K562 (cell line): Measurements from ENCODE around the gene PLA2G2C. TPM values are rescaled to one million over a fixed set of nuclear protein-coding genes. Genes with fewer than 3 reads are reported as not detected.

Source experiments
- ATAC-seq: fragments of 200-7000 bp; cut with Tn5 transposase; 3 replicates; pipeline ENCODE4 v1.9.1; 2020; ENCODE audit warnings: moderate library complexity
- BruUV-seq: library from RNA; stranded (reverse); fragments of 400-500 nt; replicated peaks from 2 replicates; lab custom pipeline; 2021; lab: Mats Ljungman, UMichigan
- CTCF ChIA-PET: fragments of 300-600 bp; formaldehyde crosslinking; extraction: SDS; loops from one replicate; lab custom pipeline; 2021; ENCODE audit warnings: low intra/inter-chr PET ratio; lab: Yijun Ruan, JAX
- POLR2A ChIA-PET: fragments of 300-600, 350-650 bp; sonication (Branson Sonifier 250); formaldehyde crosslinking; extraction: SDS; loops from one replicate; lab custom pipeline; 2021; ENCODE audit warnings: antibody characterized with exemption, inconsistent platforms; lab: Yijun Ruan, JAX
- DNase-seq, 4 experiments: peaks; one replicate each; pipeline versions ENCODE4 v3.0.0 to v3.0.0-alpha.2; 2011 to 2018; ENCODE audit warnings: low spot score in 3 of 4, mixed read lengths in 3 of 4; ENCODE audit errors: extremely low read depth in 1 of 4
- FAIRE-seq: peaks from 2 replicates; lab custom pipeline; 2011; peaks lifted over from hg19 to GRCh38; lab: Jason Lieb, UNC
- H2AFZ ChIP-seq: 2 replicates; pipeline ENCODE4 v1.6.0; 2011; ENCODE audit warnings: low read depth, low read length, control low read depth, inconsistent platforms
- H3K27ac ChIP-seq: fragments of 200-600 bp; 3 replicates; pipeline ENCODE4 v1.8.0; 2011; ENCODE audit warnings: low read depth, mild to moderate bottlenecking, control low read depth, inconsistent platforms, low read length, moderate library complexity, mixed read lengths; ENCODE audit errors: extremely low read depth
- H3K27me3 ChIP-seq, 2 experiments: fragments of 300-600 bp in 1 of 2; 2 replicates in 1 of 2; 3 replicates in 1 of 2; pipeline versions ENCODE4 v1.6.0 to v1.8.0; 2011; ENCODE audit warnings: inconsistent platforms in 2 of 2, low read length in 2 of 2, mild to moderate bottlenecking in 1 of 2, mixed read lengths in 1 of 2, moderate library complexity in 1 of 2; ENCODE audit not compliant: control insufficient read depth in 2 of 2, insufficient read depth in 2 of 2
- H3K36me3 ChIP-seq: fragments of 300-600 bp; 3 replicates; pipeline ENCODE4 v1.8.0; 2011; ENCODE audit warnings: mild to moderate bottlenecking, low read length, inconsistent platforms; ENCODE audit not compliant: control insufficient read depth, insufficient read depth
- H3K4me1 ChIP-seq, 2 experiments: fragments of 200-600 bp in 1 of 2; replicated peaks in 1 of 2; 2 replicates in 1 of 2; 3 replicates in 1 of 2; pipeline versions ENCODE4 v1.5.1 to v1.8.0; 2011; ENCODE audit warnings: inconsistent platforms in 2 of 2, low read length in 2 of 2, mild to moderate bottlenecking in 1 of 2, mixed read lengths in 1 of 2, moderate library complexity in 1 of 2; ENCODE audit not compliant: control insufficient read depth in 2 of 2, insufficient read depth in 2 of 2
- H3K4me2 ChIP-seq: 2 replicates; pipeline ENCODE4 v1.6.1; 2011; ENCODE audit warnings: low read length, control low read depth, inconsistent platforms, mixed read lengths; ENCODE audit not compliant: insufficient read depth
- H3K4me3 ChIP-seq: fragments of 200-600 bp; sonication (generic), shearing (Covaris generic); 2 replicates; pipeline ENCODE4 v1.5.1; 2016; ENCODE audit warnings: control low read depth, inconsistent platforms
- H3K79me2 ChIP-seq: fragments of 200-600 bp; 3 replicates; pipeline ENCODE4 v1.8.0; 2011; ENCODE audit warnings: low read length, inconsistent platforms; ENCODE audit not compliant: control insufficient read depth, insufficient read depth
- H3K9ac ChIP-seq, 2 experiments: 2 replicates each; pipeline versions ENCODE4 v1.6.0 to v1.6.1; 2011; ENCODE audit warnings: low read depth in 2 of 2, low read length in 2 of 2, control low read depth in 1 of 2, inconsistent platforms in 1 of 2, mild to moderate bottlenecking in 1 of 2, mixed read lengths in 1 of 2; ENCODE audit not compliant: insufficient read depth in 1 of 2
- H3K9me1 ChIP-seq: one replicate; pipeline ENCODE4 v1.6.0; 2011; ENCODE audit warnings: inconsistent platforms, mild to moderate bottlenecking, low read length, moderate library complexity; ENCODE audit not compliant: control insufficient read depth, insufficient read depth
- H3K9me3 ChIP-seq: replicated peaks from 2 replicates; pipeline ENCODE4 v1.5.1; 2011; ENCODE audit warnings: low read depth, low read length, inconsistent platforms; ENCODE audit not compliant: control insufficient read depth, insufficient read depth
- H4K20me1 ChIP-seq: replicated peaks from 2 replicates; pipeline ENCODE4 v1.6.1; 2011; ENCODE audit warnings: low read length, inconsistent platforms, mixed read lengths; ENCODE audit not compliant: control insufficient read depth, insufficient read depth
- BHLHE40 ChIP-seq: IDR thresholded peaks from 2 replicates; pipeline ENCODE4 v1.6.1; 2011; ENCODE audit warnings: low read length, improper control_type of control experiment
- MEF2A ChIP-seq: IDR thresholded peaks from 2 replicates; pipeline ENCODE4 v1.6.1; 2011; ENCODE audit warnings: low read depth, mild to moderate bottlenecking, low read length, moderate library complexity; ENCODE audit not compliant: control insufficient read depth
- POLR3G ChIP-seq: IDR thresholded peaks from 2 replicates; pipeline ENCODE4 v1.6.1; 2011; ENCODE audit not compliant: insufficient read length, insufficient replicate concordance; ENCODE audit errors: extremely low read depth
- SAFB2 ChIP-seq: fragments of 200-400 bp; formaldehyde crosslinking; IDR thresholded peaks from 2 replicates; pipeline ENCODE4 v1.6.1; 2018; ENCODE audit warnings: borderline replicate concordance, low read length, low read depth, moderate library complexity; ENCODE audit not compliant: severe bottlenecking
- ZNF354B ChIP-seq: fragments of 250-450 bp; sonication (Bioruptor Pico); IDR thresholded peaks from 2 replicates; pipeline ENCODE4 v1.4.0; 2020
- ZNF384 ChIP-seq: IDR thresholded peaks from 2 replicates; pipeline ENCODE4 v1.6.1; 2012; ENCODE audit warnings: low read depth, low read length, improper control_type of control experiment
- WGBS: fragments of 100-300 bp; shearing (Covaris generic); methylation state at CpG from one replicate; pipeline ENCODE4 v1.1.6; 2016; ENCODE audit warnings: low coverage, mixed read lengths; ENCODE audit not compliant: insufficient coverage; ENCODE audit errors: missing lambda C conversion rate; 5-methylcytosine and 5-hydroxymethylcytosine counted together
- in situ Hi-C: fragments of 300-500 bp; cut with MboI; formaldehyde crosslinking; loops from 4 replicates; pipeline ENCODE4 v1.15.0; 2018; ENCODE audit warnings: inconsistent platforms, mixed read lengths
- intact Hi-C: fragments of 100-400 bp; cut with micrococcal nuclease; formaldehyde crosslinking; loops from 2 replicates; pipeline ENCODE4 v1.14.2; 2022
- polyA plus RNA-seq, 8 experiments: library from polyadenylated mRNA; depleted of rRNA in 4 of 8; stranded (reverse) in 5 of 8; unstranded in 3 of 8; fragments of >200 nt; fragmentation: Nextera tagmentation in 2 of 8; fragmentation: Illumina TruSeq in 1 of 8; extraction: Ambion mirVana in 2 of 8; extraction: Trizol in 1 of 8; gene quantifications; 2 replicates each; pipeline versions ENCODE4 v1.2.1 to v1.2.3, GENCODE V29; 2011 to 2014; ENCODE audit warnings: inconsistent platforms in 1 of 8, missing spikeins in 1 of 8
- total RNA-seq, 7 experiments: library from RNA; depleted of rRNA in 6 of 7; stranded (reverse); fragments of >200 nt in 6 of 7; fragmentation: Illumina TruSeq in 2 of 7; extraction: Trizol in 2 of 7; gene quantifications; 2 replicates each; pipeline versions ENCODE4 v1.2.1 to v1.2.3, GENCODE V29; 2011 to 2021; ENCODE audit warnings: low replicate concordance in 1 of 7
- TF ChIP-seq, protein P1 (sequence below): fragments of 200-400 bp; formaldehyde crosslinking; IDR thresholded peaks from 2 replicates; pipeline ENCODE4 v1.6.1; 2017; ENCODE audit warnings: mild to moderate bottlenecking, low read depth, low read length, moderate library complexity
- TF ChIP-seq, protein P2 (sequence below): IDR thresholded peaks from 2 replicates; pipeline ENCODE4 v1.6.1; 2012; ENCODE audit warnings: low read depth, low read length, improper control_type of control experiment, borderline replicate concordance

PLA2G2C gene
- total and polyA plus RNA-seq, 9 of the 15 experiments (the other 6 are each of a cell fraction or from before 2014, with no cell fraction given): 0.14 to 0.49 (median 0.21) TPM

- TF ChIP-seq, protein P1, sequence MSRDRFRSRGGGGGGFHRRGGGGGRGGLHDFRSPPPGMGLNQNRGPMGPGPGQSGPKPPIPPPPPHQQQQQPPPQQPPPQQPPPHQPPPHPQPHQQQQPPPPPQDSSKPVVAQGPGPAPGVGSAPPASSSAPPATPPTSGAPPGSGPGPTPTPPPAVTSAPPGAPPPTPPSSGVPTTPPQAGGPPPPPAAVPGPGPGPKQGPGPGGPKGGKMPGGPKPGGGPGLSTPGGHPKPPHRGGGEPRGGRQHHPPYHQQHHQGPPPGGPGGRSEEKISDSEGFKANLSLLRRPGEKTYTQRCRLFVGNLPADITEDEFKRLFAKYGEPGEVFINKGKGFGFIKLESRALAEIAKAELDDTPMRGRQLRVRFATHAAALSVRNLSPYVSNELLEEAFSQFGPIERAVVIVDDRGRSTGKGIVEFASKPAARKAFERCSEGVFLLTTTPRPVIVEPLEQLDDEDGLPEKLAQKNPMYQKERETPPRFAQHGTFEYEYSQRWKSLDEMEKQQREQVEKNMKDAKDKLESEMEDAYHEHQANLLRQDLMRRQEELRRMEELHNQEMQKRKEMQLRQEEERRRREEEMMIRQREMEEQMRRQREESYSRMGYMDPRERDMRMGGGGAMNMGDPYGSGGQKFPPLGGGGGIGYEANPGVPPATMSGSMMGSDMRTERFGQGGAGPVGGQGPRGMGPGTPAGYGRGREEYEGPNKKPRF: no peak
Measured at GRCh38 chr1:20143734-20144565, 42.4 kb downstream of the PLA2G2C start (continued).

GRCh38 chr1:20143318-20143717, 43.0 kb downstream of the PLA2G2C start:
- Histone ChIP-seq H3K4me1 (peaks cover 0 to 3% of the 10 kb centered on the region in 2 experiments; a peak in 1 of 5 replicates), H3K36me3 (no peaks in the 10 kb centered on the region), H3K27ac (no peak overlapping the region), H4K20me1 (no peaks in the 10 kb centered on the region; the same call in 1 of the 2 replicates), H3K4me3 (no peak overlapping the region), H3K9ac (no peak overlapping the region), H3K9me3 (no peaks in the 10 kb centered on the region), H3K79me2 (no peaks in the 10 kb centered on the region), H3K4me2 (no peak overlapping the region), H2AFZ (no peak overlapping the region), H3K27me3 (peaks cover 6 to 77% of the 10 kb centered on the region in 2 experiments; a peak in 4 of 5 replicates), H3K9me1 (no peaks in the 10 kb centered on the region)
- in situ Hi-C loops (no loop called here), intact Hi-C loops (no loop called here)
- CTCF ChIA-PET: no interaction called here
- TF ChIP-seq, protein P2, sequence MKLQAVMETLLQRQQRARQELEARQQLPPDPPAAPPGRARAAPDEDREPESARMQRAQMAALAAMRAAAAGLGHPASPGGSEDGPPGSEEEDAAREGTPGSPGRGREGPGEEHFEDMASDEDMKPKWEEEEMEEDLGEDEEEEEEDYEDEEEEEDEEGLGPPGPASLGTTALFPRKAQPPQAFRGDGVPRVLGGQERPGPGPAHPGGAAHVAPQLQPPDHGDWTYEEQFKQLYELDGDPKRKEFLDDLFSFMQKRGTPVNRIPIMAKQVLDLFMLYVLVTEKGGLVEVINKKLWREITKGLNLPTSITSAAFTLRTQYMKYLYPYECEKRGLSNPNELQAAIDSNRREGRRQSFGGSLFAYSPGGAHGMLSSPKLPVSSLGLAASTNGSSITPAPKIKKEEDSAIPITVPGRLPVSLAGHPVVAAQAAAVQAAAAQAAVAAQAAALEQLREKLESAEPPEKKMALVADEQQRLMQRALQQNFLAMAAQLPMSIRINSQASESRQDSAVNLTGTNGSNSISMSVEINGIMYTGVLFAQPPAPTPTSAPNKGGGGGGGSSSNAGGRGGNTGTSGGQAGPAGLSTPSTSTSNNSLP: no peak
- TF ChIP-seq SAFB2 (no peak), ZNF354B (CRISPR knock-in tag) (no peak), MEF2A (no peak), ZNF384 (no peak), BHLHE40 (no peak), POLR3G (no peak)
- BruUV-seq: no TSS peak
- FAIRE-seq (no peak), ATAC-seq (no peak), DNase-seq (no peak)
- 0% methylated on average over 8 of the region's 8 CpGs for WGBS
- POLR2A ChIA-PET: interaction anchor here (0.7 to 0.9 kb wide), 2 partner anchors 64 to 77 kb away, joined by 3 to 5 read pairs; no protein-coding TSS in a partner anchor
